ENCODE results near the gene HLA-DRB5.

GRCh38 chr6:32522302-32523047 is 7.6 kb downstream of the HLA-DRB5 start:
- TF ChIP-seq CTCF (IDR thresholded peaks at IDR 0.05) (no peak), POLR2AphosphoS5 (IDR thresholded peaks at IDR 0.05) (no peak), POLR2A (IDR thresholded peaks at IDR 0.05) (no peak)
